ENCODE results near the gene KLF18.

GRCh38 chr1:44170281-44170823 lies 28.9 kb upstream of the KLF18 start:
- no peak for TF ChIP-seq EZH2 (IDR thresholded peaks at IDR 0.05; ENCODE audit: low read length, unreplicated experiment)
- no peak for TF ChIP-seq CTCF (conservative IDR thresholded peaks at IDR 0.05; ENCODE audit: low read depth, low read length)
- no peak for TF ChIP-seq EZH2phosphoT487 (IDR thresholded peaks at IDR 0.05; ENCODE audit: borderline replicate concordance, low read length)
